Astrocyte (in vitro differentiated cells and primary cell): ENCODE results near the gene HTR3D.

ENCODE experiments used
- EZH2 ChIP-seq: IDR thresholded peaks from 2 replicates; pipeline ENCODE4 v1.6.1; 2012; ENCODE audit warnings: mild to moderate bottlenecking, low read length, inconsistent platforms; ENCODE audit not compliant: insufficient read depth
- TF ChIP-seq, protein P1 (sequence below): IDR thresholded peaks from 2 replicates; pipeline ENCODE4 v1.5.1; 2011; ENCODE audit warnings: low read depth, mild to moderate bottlenecking, inconsistent platforms, low read length, moderate library complexity; ENCODE audit not compliant: insufficient read depth

DNA sequence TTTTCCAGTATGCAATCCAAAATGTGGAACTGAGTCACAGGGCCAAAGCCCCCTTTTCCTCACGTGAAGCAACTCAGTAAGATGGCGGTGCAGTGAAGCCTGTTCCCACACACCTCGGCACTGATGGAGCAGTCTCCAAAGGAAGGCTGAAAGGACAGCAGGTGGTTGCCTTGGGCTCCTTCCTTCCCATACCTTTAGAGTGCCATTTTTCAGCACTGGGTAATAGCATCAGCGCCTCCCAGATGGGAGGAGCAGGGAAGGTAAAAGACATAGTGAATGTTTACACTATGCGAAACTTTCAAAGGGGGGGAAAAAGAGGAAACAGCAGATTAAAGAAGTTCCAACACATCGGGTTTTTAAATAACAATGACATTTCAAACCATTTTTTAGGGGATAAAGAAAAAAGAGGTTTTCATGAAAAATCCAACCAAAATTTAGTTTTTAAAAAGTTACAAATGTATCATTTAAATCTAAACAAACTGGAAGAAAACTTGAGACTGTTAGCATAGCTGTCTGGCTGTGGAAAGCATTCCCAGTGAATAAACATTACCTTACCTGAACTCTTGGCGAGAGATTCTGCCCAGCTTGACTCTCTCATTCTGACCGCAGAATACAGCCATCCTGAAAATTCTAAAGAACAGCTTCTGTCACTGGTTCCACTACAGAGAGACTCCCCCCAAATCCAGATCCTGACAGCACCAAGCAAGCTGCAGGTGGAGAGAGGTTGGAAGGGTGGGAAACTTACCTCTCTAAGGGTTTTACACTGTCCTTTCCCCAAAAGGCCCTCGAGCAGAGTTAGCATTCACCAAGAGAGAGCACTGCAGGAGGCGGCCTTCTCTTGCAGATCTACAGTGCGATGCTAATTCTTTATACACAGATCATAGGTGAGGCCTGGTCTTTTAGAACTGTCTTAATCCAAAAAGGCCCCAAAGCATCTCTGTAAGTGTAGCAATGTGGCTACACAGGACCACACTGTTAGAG is 46.5 kb upstream of the HTR3D start:
- TF ChIP-seq, protein P1, sequence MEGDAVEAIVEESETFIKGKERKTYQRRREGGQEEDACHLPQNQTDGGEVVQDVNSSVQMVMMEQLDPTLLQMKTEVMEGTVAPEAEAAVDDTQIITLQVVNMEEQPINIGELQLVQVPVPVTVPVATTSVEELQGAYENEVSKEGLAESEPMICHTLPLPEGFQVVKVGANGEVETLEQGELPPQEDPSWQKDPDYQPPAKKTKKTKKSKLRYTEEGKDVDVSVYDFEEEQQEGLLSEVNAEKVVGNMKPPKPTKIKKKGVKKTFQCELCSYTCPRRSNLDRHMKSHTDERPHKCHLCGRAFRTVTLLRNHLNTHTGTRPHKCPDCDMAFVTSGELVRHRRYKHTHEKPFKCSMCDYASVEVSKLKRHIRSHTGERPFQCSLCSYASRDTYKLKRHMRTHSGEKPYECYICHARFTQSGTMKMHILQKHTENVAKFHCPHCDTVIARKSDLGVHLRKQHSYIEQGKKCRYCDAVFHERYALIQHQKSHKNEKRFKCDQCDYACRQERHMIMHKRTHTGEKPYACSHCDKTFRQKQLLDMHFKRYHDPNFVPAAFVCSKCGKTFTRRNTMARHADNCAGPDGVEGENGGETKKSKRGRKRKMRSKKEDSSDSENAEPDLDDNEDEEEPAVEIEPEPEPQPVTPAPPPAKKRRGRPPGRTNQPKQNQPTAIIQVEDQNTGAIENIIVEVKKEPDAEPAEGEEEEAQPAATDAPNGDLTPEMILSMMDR: no peak
- TF ChIP-seq EZH2: no peak
